ENCODE results near the gene ZCCHC8. TPM values are rescaled to one million over a fixed set of nuclear protein-coding genes. Genes with fewer than 3 reads are reported as not detected.
"Not testable (repeated sequence)": the region's sequence is repeated elsewhere in the genome, so short reads cannot be mapped to it uniquely, and the experiment has no call there.

Gene ZCCHC8
- total RNA-seq, 1 donor, result 22.8 TPM

- peaks cover 53% of the 10 kb centered on the region for H3K36me3 ChIP-seq (ENCODE audit: insufficient read depth, low read length)
- TF ChIP-seq CTCF (IDR thresholded peaks at IDR 0.05; ENCODE audit: extremely low read depth, low read depth, low read length), result no peak
- DNase-seq (ENCODE audit: insufficient read length, low spot score, missing footprints), result peak; percentile 76
Observed at GRCh38 chr12:122473543-122474323, 27.0 kb downstream of the ZCCHC8 start.

GRCh38 chr12:122471324-122472226 lies 29.2 kb downstream of the ZCCHC8 start:
- H3K79me2 ChIP-seq (ENCODE audit: insufficient read depth, low read length), result peaks cover 3% of the 10 kb centered on the region
- H3K36me3 ChIP-seq (ENCODE audit: insufficient read depth, low read length), result peaks cover 40% of the 10 kb centered on the region
- peak overlapping the region; percentile 56 for H3K4me2 ChIP-seq (ENCODE audit: insufficient read depth, low read length)
- H2AFZ ChIP-seq (ENCODE audit: low read length), result no peak overlapping the region
- no peak overlapping the region for H3K4me3 ChIP-seq (ENCODE audit: insufficient read depth, low read length)
- H3K4me1 ChIP-seq (ENCODE audit: insufficient read depth, low read length), result peaks cover 21% of the 10 kb centered on the region
- DNase-seq (ENCODE audit: insufficient read length, low spot score, missing footprints), result peak; percentile 62
- no peaks in the 10 kb centered on the region for H3K27me3 ChIP-seq (ENCODE audit: insufficient read depth, low read length)
- peak overlapping the region; percentile 53 for H3K27ac ChIP-seq (ENCODE audit: low read depth, low read length)
- H4K20me1 ChIP-seq (ENCODE audit: insufficient read depth, low read length), result no peaks in the 10 kb centered on the region
- H3K9me3 ChIP-seq (ENCODE audit: low read depth, low read length), result no peaks in the 10 kb centered on the region
- peak; percentile 81 for TF ChIP-seq CTCF (IDR thresholded peaks at IDR 0.05; ENCODE audit: extremely low read depth, low read depth, low read length)

More at GRCh38 chr12:122473543-122474323, 27.0 kb downstream of the ZCCHC8 start:
- H3K79me2 ChIP-seq (ENCODE audit: insufficient read depth, low read length), result peaks cover 3% of the 10 kb centered on the region
- H3K4me1 ChIP-seq (ENCODE audit: insufficient read depth, low read length), result peaks cover 21% of the 10 kb centered on the region
- H3K27me3 ChIP-seq (ENCODE audit: insufficient read depth, low read length), result no peaks in the 10 kb centered on the region
- H3K27ac ChIP-seq (ENCODE audit: low read depth, low read length), result peak overlapping the region; percentile 79
- H3K4me2 ChIP-seq (ENCODE audit: insufficient read depth, low read length), result no peak overlapping the region
- H3K9me3 ChIP-seq (ENCODE audit: low read depth, low read length), result no peaks in the 10 kb centered on the region
- H2AFZ ChIP-seq (ENCODE audit: low read length), result no peak overlapping the region
- H4K20me1 ChIP-seq (ENCODE audit: insufficient read depth, low read length), result no peaks in the 10 kb centered on the region
- H3K4me3 ChIP-seq (ENCODE audit: insufficient read depth, low read length), result no peak overlapping the region

DNA sequence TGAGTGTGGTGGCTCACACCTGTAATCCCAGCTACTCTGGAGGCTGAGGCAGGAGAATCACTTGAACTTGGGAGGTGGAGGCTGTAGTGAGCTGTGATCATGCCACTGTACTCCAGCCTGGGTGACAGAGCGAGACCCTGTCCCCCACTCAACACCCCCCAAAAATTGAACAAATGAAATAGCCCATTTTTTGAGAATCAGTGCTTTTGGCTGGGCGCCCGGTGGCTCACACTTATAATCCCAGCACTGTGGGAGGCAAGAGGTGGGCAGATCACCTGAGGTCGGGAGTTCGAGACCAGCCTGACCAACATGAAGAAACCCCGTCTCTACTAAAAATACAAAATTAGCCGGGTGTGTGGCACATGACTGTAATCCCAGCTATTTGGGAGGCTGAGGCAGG lies 30.2 kb downstream of the ZCCHC8 start:
- not testable (repeated sequence) for H3K4me2 ChIP-seq (ENCODE audit: insufficient read depth, low read length); H3K27me3 ChIP-seq (ENCODE audit: insufficient read depth, low read length); H4K20me1 ChIP-seq (ENCODE audit: insufficient read depth, low read length); H3K4me3 ChIP-seq (ENCODE audit: insufficient read depth, low read length); H2AFZ ChIP-seq (ENCODE audit: low read length); H3K9me3 ChIP-seq (ENCODE audit: low read depth, low read length); H3K79me2 ChIP-seq (ENCODE audit: insufficient read depth, low read length); DNase-seq (ENCODE audit: insufficient read length, low spot score, missing footprints); H3K27ac ChIP-seq (ENCODE audit: low read depth, low read length)
- Histone ChIP-seq H3K36me3 (ENCODE audit: insufficient read depth, low read length) (peaks cover 30% of the 10 kb centered on the region), H3K4me1 (ENCODE audit: insufficient read depth, low read length) (peaks cover 21% of the 10 kb centered on the region)

- not testable (repeated sequence) for H3K4me3 ChIP-seq (ENCODE audit: insufficient read depth, low read length)
- peaks cover 26% of the 10 kb centered on the region for H3K36me3 ChIP-seq (ENCODE audit: insufficient read depth, low read length)
Observed at GRCh38 chr12:122469856-122470255, 30.9 kb downstream of the ZCCHC8 start.

More at GRCh38 chr12:122469856-122470255, 30.9 kb downstream of the ZCCHC8 start:
- H3K4me2 ChIP-seq (ENCODE audit: insufficient read depth, low read length); H3K27me3 ChIP-seq (ENCODE audit: insufficient read depth, low read length); H4K20me1 ChIP-seq (ENCODE audit: insufficient read depth, low read length); H3K79me2 ChIP-seq (ENCODE audit: insufficient read depth, low read length); H3K9me3 ChIP-seq (ENCODE audit: low read depth, low read length); DNase-seq (ENCODE audit: insufficient read length, low spot score, missing footprints); H2AFZ ChIP-seq (ENCODE audit: low read length); H3K27ac ChIP-seq (ENCODE audit: low read depth, low read length): not testable (repeated sequence)
- H3K4me1 ChIP-seq (ENCODE audit: insufficient read depth, low read length), result peaks cover 21% of the 10 kb centered on the region

Measured in osteoblast (primary cell).